ENCODE data around the gene MACROH2A2. TPM values are rescaled to one million over a fixed set of nuclear protein-coding genes. Genes with fewer than 3 reads are reported as not detected.

Gene MACROH2A2
- total and polyA plus RNA-seq, 2 of the 8 experiments (the other 6 are each of a cell fraction or from before 2014, with no cell fraction given), result 7.9 to 9.3 TPM

DNA sequence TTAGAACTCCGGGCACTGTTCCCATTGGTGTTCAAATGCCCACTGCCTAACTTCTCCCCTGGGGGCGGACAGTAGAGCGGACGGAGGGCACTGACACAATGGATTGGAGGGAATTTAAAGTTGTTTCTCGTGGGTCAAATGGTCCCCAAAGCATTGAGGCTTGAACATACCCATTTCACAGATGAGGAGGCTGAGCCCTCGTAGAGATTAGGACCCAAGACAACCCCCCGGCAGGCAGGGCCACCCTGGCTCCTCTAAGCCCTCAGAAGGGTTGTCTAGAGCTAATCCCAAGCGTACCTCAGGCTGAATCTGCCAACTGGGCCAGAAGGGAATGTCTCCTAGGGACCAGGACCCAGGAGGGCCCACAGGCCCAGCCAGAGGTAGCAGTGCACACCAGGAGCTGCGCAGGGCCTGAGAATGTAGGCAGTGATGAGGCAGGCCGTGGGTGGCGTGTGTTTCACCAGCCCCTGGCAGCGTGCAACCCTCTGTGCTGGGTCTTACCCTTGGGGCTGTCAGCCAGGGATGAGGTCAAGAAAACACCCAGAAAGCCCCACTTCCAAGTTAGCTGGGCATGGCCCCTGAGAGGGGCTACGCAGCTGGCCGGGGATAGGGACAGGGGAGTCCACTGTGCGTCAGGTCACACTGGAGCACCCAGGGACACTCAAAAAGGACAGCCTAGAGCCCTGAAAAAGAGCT, 74.2 kb downstream of the MACROH2A2 start:
- H3K4me2 ChIP-seq (ENCODE audit: insufficient read depth in 1 of 2, low read depth in 2 of 2, low read length in 2 of 2), result no peak overlapping the region
- no peak overlapping the region for H2AFZ ChIP-seq (ENCODE audit: low read length)
- no peak overlapping the region for H2BK20ac ChIP-seq (ENCODE audit: low read length)
- H4K91ac ChIP-seq (replicated peaks; ENCODE audit: insufficient read length, low read length), result no peak overlapping the region
- H3K79me2 ChIP-seq (ENCODE audit: control insufficient read depth in 1 of 2, insufficient read depth in 2 of 2, low read length in 2 of 2), result no peaks in the 10 kb centered on the region
- no peak overlapping the region for H2BK5ac ChIP-seq (ENCODE audit: low read depth, low read length)
- POLR2A ChIA-PET (ENCODE audit: partially characterized antibody), result interaction anchor here (1.3 to 2.6 kb wide), 3 partner anchors 11 to 75 kb away, joined by 3 to 13 read pairs (median 4); partner anchors contain the start of gene MACROH2A2
- no peak overlapping the region for H2BK12ac ChIP-seq (ENCODE audit: low read depth, low read length)
- H3K18ac ChIP-seq (ENCODE audit: extremely low read depth, low read length), result no peak overlapping the region
- DNase-seq (ENCODE audit: low read depth in 1 of 2, low spot score in 2 of 2) (no peak), FAIRE-seq (no peak)
- no peaks in the 10 kb centered on the region for H3K23me2 ChIP-seq (ENCODE audit: low read depth, low read length)
- H3K23ac ChIP-seq (ENCODE audit: insufficient read length), result no peak overlapping the region
- H2BK120ac ChIP-seq (replicated peaks; ENCODE audit: low read depth, low read length), result no peak overlapping the region
- H2AK5ac ChIP-seq (ENCODE audit: low read depth, low read length), result no peak overlapping the region
- no peak overlapping the region for H3K27ac ChIP-seq (ENCODE audit: low read depth, low read length)
- H4K8ac ChIP-seq (ENCODE audit: extremely low read depth, insufficient read depth, low read length), result no peak overlapping the region
- no peak overlapping the region for H3K4me3 ChIP-seq (ENCODE audit: extremely low read depth in 1 of 4, insufficient read depth in 2 of 4, low read depth in 3 of 4, low read length in 4 of 4)
- CTCF ChIA-PET (ENCODE audit: partially characterized antibody), result interaction anchor here (1.0 to 5.6 kb wide), 6 partner anchors 10 to 253 kb away, joined by 3 to 51 read pairs (median 4); partner anchors contain the start of gene TYSND1
- H4K20me1 ChIP-seq (replicated peaks in 1 of 2; ENCODE audit: control insufficient read depth in 1 of 2, insufficient read depth in 2 of 2, low read length in 2 of 2), result peaks cover 0 to 2% of the 10 kb centered on the region in 2 experiments
- H2BK15ac ChIP-seq (ENCODE audit: low read length), result no peak overlapping the region
- H3K56ac ChIP-seq (replicated peaks; ENCODE audit: insufficient read length, low read depth, low read length), result no peak overlapping the region
- no peak overlapping the region for H4K5ac ChIP-seq (ENCODE audit: insufficient read length, low read depth, low read length)
- no peak overlapping the region for H3K14ac ChIP-seq (ENCODE audit: insufficient read length)
- WGBS, 2 experiments (ENCODE audit: extremely low coverage in 1 of 2, insufficient coverage in 1 of 2, insufficient read length in 1 of 2, insufficient replicate concordance in 2 of 2, low coverage in 1 of 2, low lambda C conversion rate in 2 of 2, missing lambda C conversion rate in 1 of 2), result 92% methylated on average over 15 of the region's 15 CpGs; no CpG with 5 or more reads in 1 of the 2 experiments
- no peak overlapping the region for H3K9ac ChIP-seq (replicated peaks in 1 of 4; ENCODE audit: extremely low read depth in 1 of 4, low read depth in 3 of 4, low read length in 3 of 4)
- no peaks in the 10 kb centered on the region for H3K79me1 ChIP-seq (ENCODE audit: low read depth, low read length)
- peaks cover 0 to 8% (median 7%) of the 10 kb centered on the region in 4 experiments; a peak in 5 of 7 replicates for H3K27me3 ChIP-seq (replicated peaks in 1 of 4; ENCODE audit: control insufficient read depth in 3 of 4, extremely low read depth in 1 of 4, insufficient read depth in 3 of 4, low read length in 3 of 4)
- no peaks in the 10 kb centered on the region for H3K9me3 ChIP-seq (ENCODE audit: insufficient read depth in 2 of 2, low read depth in 1 of 2, low read length in 1 of 2)
- TF ChIP-seq SP4 (IDR thresholded peaks at IDR 0.05; ENCODE audit: low read length) (no peak), CHD1 (IDR thresholded peaks at IDR 0.05; ENCODE audit: low read depth, low read length) (no peak)
- no peaks in the 10 kb centered on the region for H3K4me1 ChIP-seq (replicated peaks in 1 of 4; ENCODE audit: control insufficient read depth in 3 of 4, insufficient read depth in 4 of 4, low read length in 3 of 4)
- H3K36me3 ChIP-seq (ENCODE audit: control insufficient read depth in 2 of 4, insufficient read depth in 4 of 4, low read length in 3 of 4), result no peaks in the 10 kb centered on the region; a peak in 1 of 8 replicates
- H3K4ac ChIP-seq (replicated peaks; ENCODE audit: insufficient read length, low read depth, low read length), result no peak overlapping the region
